Activated CD4-positive, alpha-beta T cell treated with anti-CD3 and anti-CD28 coated beads for 36 hours (primary cell): ENCODE data around the gene RNU1-1. TPM values are rescaled to one million over a fixed set of nuclear protein-coding genes. Genes with fewer than 3 reads are reported as not detected.
"Not testable (repeated sequence)": the region's sequence is repeated elsewhere in the genome, so short reads cannot be mapped to it uniquely, and the experiment has no call there.

Experiments
- ATAC-seq: fragments of 200-7000 bp; cut with Tn5 transposase; one replicate; pipeline ENCODE4 v1.10.0; 2021; ENCODE audit warnings: mild to moderate bottlenecking, moderate library complexity
- CTCF ChIA-PET: fragments of 350-600 bp; sonication (Branson Sonifier 250); formaldehyde crosslinking; loops from one replicate; lab custom pipeline; 2021; ENCODE audit warnings: antibody characterized with exemption; lab: Charles Lee
- POLR2A ChIA-PET: fragments of 350-600 bp; sonication (Branson Sonifier 250); formaldehyde crosslinking; loops from one replicate; lab custom pipeline; 2021; ENCODE audit warnings: antibody characterized with exemption, inconsistent platforms; lab: Charles Lee
- DNase-seq: peaks from one replicate; pipeline ENCODE4 v3.0.0-alpha.2; 2020
- H3K27ac Mint-ChIP-seq: one replicate; pipeline ENCODE4 v1.8.0; 2021; ENCODE audit warnings: mixed read lengths
- H3K27me3 Mint-ChIP-seq: one replicate; pipeline ENCODE4 v1.8.0; 2021; ENCODE audit warnings: mixed read lengths
- H3K36me3 Mint-ChIP-seq: one replicate; pipeline ENCODE4 v1.8.0; 2021; ENCODE audit warnings: low read depth, mixed read lengths
- H3K4me1 Mint-ChIP-seq: one replicate; pipeline ENCODE4 v1.8.0; 2021; ENCODE audit warnings: mixed read lengths
- H3K4me3 Mint-ChIP-seq: one replicate; pipeline ENCODE4 v1.8.0; 2021; ENCODE audit warnings: mild to moderate bottlenecking, moderate library complexity, mixed read lengths
- H3K9me3 Mint-ChIP-seq: one replicate; pipeline ENCODE4 v1.8.0; 2021; ENCODE audit warnings: low read depth, mixed read lengths
- intact Hi-C, 2 experiments: fragments of 100-400 bp; cut with DNase I in 1 of 2; cut with micrococcal nuclease in 1 of 2; formaldehyde crosslinking; loops; one replicate each; pipeline versions ENCODE4 v1.14.2 to v1.15.1; 2022 to 2024; cut with DNase I, micrococcal nuclease
- total RNA-seq, 2 experiments: library from RNA; stranded (reverse); gene quantifications; one replicate each; pipeline ENCODE4 v1.2.3, GENCODE V29; 2021

Gene RNU1-1
- 1,000 to 10,000 TPM; 1,573 to 2,291 TPM for total RNA-seq

DNA sequence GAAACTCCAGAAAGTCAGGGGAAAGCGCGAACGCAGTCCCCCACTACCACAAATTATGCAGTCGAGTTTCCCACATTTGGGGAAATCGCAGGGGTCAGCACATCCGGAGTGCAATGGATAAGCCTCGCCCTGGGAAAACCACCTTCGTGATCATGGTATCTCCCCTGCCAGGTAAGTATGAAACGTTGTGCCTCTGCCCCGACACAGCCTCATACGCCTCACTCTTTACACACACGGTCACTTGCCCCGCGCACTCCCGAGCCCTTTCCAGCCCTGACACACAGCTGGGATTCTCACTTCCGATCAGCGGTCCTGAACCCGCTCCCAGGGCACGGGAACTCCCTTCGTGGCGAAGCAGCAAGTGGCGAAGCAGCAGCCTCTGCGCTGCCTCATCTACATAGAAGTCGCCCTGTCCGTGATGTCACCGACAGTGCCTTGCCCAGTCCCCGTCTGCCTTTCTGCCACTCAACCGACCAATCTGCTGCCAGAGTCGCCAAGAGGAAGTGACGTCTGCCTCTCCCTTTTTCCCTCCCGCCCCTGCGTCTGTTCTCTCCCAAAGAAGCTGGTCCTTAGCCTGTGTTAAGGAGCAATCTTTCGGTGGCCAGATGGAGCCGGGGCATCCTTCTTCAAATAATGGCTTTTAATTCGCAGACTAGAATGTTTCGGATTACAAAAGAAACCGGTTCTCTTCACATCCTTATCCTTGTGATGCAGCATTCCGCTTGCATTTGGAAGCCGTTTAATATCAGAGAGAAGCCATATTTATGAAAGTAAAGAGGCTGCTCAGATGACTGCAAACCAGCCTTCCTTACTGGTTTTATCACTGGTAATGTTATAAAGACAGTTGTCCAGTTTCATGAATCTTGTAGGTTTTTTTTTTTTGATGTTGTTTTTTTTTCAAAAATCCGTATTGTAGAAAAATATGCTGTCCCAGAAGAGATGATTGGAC is at the start of gene RNU1-1:
TSS of gene RNU1-1 (minus strand) at position 179 of the 949 bp plus-strand sequence.
- CTCF ChIA-PET, H3K4me1 Mint-ChIP-seq, H3K9me3 Mint-ChIP-seq, H3K27me3 Mint-ChIP-seq, H3K27ac Mint-ChIP-seq, H3K4me3 Mint-ChIP-seq, H3K36me3 Mint-ChIP-seq: not testable (repeated sequence)
- DNase-seq (peak; percentile 85), ATAC-seq (peak; percentile 57)
- intact Hi-C loops = loop anchor here in 1 of 2 experiments (1.0 to 5.0 kb wide), 3 partner anchors 98 to 390 kb away; partner anchors contain the start of gene NBPF1
- POLR2A ChIA-PET = interaction anchor here (0.6 to 1.6 kb wide), 10 partner anchors 74 to 991 kb away, joined by 3 to 19 read pairs (median 4); partner anchors contain the start of genes NECAP2 and RNU1-2

GRCh38 chr1:16561035-16561434 is 47.0 kb upstream of the RNU1-1 start:
- H3K27me3 Mint-ChIP-seq, H3K27ac Mint-ChIP-seq, H3K4me1 Mint-ChIP-seq, intact Hi-C loops, ATAC-seq, H3K9me3 Mint-ChIP-seq, H3K36me3 Mint-ChIP-seq, DNase-seq, CTCF ChIA-PET, H3K4me3 Mint-ChIP-seq, POLR2A ChIA-PET: not testable (repeated sequence)

DNA sequence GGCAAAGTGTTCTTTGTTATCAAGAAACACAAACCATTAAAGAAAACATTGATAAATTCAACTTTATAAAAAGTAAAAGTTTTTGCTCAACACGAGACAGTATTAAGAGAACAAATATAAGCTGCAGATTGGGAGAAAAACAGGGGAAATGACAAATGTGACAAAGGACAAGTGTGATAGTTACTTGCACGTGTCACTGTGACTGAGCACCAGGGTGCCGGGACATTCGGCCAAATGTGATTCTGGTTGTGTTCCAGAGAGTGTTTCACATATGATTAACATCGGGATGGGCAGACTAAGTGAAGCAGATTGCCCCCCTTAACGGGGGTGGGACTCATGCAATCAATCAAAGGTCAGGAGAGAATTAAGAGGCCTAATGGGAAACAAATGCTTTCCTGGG is 46.4 kb upstream of the RNU1-1 start:
- ATAC-seq, H3K4me3 Mint-ChIP-seq, intact Hi-C loops, CTCF ChIA-PET, POLR2A ChIA-PET, H3K27ac Mint-ChIP-seq, H3K9me3 Mint-ChIP-seq, H3K27me3 Mint-ChIP-seq, H3K36me3 Mint-ChIP-seq, H3K4me1 Mint-ChIP-seq, DNase-seq: not testable (repeated sequence)

- DNase-seq, H3K27me3 Mint-ChIP-seq, intact Hi-C loops, H3K36me3 Mint-ChIP-seq, H3K27ac Mint-ChIP-seq, POLR2A ChIA-PET, H3K9me3 Mint-ChIP-seq, H3K4me1 Mint-ChIP-seq, H3K4me3 Mint-ChIP-seq, ATAC-seq, CTCF ChIA-PET: not testable (repeated sequence)
These were observed 45.6 kb upstream of the RNU1-1 start for GRCh38 chr1:16559688-16560087.

GRCh38 chr1:16557034-16557433 is 42.9 kb upstream of the RNU1-1 start:
- H3K4me1 Mint-ChIP-seq, intact Hi-C loops, H3K27me3 Mint-ChIP-seq, DNase-seq, H3K27ac Mint-ChIP-seq, POLR2A ChIA-PET, H3K36me3 Mint-ChIP-seq, H3K9me3 Mint-ChIP-seq, H3K4me3 Mint-ChIP-seq, CTCF ChIA-PET, ATAC-seq: not testable (repeated sequence)

GRCh38 chr1:16553244-16553643 is 39.2 kb upstream of the RNU1-1 start:
- H3K9me3 Mint-ChIP-seq, CTCF ChIA-PET, intact Hi-C loops, H3K27ac Mint-ChIP-seq, ATAC-seq, DNase-seq, POLR2A ChIA-PET, H3K36me3 Mint-ChIP-seq, H3K27me3 Mint-ChIP-seq, H3K4me3 Mint-ChIP-seq, H3K4me1 Mint-ChIP-seq: not testable (repeated sequence)

GRCh38 chr1:16550212-16550918 is 36.3 kb upstream of the RNU1-1 start:
- ATAC-seq, H3K4me1 Mint-ChIP-seq, POLR2A ChIA-PET, intact Hi-C loops, H3K36me3 Mint-ChIP-seq, H3K27me3 Mint-ChIP-seq, H3K27ac Mint-ChIP-seq, DNase-seq, H3K9me3 Mint-ChIP-seq, H3K4me3 Mint-ChIP-seq, CTCF ChIA-PET: not testable (repeated sequence)

DNA sequence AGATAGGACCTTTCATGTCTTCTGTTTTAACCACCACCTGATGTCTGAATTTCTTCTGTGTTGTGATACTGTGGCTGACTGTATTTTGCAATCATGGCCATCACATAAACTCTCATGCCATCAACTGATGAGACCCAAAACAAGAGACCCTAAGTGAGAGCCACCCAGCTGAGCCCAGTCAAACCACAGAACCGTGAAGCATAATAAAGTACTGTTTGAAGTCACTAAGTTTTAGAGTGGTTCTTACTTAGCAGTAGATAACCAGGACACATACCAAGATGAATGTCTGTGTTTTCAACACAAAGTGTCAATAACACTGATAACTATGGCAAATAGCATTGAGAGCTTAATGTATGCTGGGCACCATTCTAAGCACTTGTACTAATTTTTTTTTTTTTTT is 35.5 kb upstream of the RNU1-1 start:
- H3K27me3 Mint-ChIP-seq, ATAC-seq, H3K4me1 Mint-ChIP-seq, CTCF ChIA-PET, H3K4me3 Mint-ChIP-seq, H3K36me3 Mint-ChIP-seq, DNase-seq, H3K27ac Mint-ChIP-seq, H3K9me3 Mint-ChIP-seq, POLR2A ChIA-PET: not testable (repeated sequence)
- intact Hi-C loops = loop anchor here (10.0 kb wide), 1 partner anchor 175 kb away; no protein-coding TSS in a partner anchor

DNA sequence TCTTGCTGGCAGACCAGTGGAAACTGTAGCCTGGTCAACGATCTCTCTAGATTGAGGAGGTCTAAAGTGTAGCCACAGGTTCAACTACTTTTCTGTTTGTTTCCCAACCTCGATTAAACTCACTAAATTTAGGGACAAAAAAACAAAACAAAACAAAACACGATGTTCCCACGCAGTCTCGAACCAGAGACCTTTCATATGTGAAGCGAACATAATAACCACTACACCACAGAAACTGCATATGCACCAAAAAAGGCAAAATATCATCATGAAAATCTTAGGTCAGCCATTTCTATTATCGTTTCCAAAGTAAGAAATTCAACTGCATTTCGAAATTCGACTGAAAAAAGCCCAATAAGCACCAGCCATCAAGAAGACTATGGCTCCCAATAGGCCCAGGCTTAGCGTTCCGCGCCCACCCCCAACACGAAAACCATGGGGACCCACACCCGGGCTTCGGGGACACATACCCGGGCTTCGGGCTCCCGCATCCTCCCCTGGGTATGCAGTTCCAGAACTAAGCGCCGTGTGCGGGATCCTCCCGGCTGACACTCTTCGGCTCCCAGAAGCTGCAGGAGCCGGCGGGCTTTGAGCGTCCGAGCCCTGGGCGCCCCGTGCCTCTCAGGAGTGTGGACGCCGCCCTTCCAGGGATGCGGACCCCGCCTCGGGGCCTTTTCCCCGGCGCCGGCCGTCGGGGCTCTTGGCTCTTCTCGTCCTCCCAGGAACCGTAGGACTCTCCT is 33.6 kb upstream of the RNU1-1 start:
- H3K36me3 Mint-ChIP-seq, H3K4me3 Mint-ChIP-seq, H3K27ac Mint-ChIP-seq, H3K4me1 Mint-ChIP-seq, H3K9me3 Mint-ChIP-seq, POLR2A ChIA-PET, CTCF ChIA-PET, H3K27me3 Mint-ChIP-seq, DNase-seq, ATAC-seq: not testable (repeated sequence)
- intact Hi-C loops = loop anchor here (10.0 kb wide), 1 partner anchor 177 kb away; no protein-coding TSS in a partner anchor

GRCh38 chr1:16545682-16546095 is 31.6 kb upstream of the RNU1-1 start:
- POLR2A ChIA-PET, H3K9me3 Mint-ChIP-seq, H3K36me3 Mint-ChIP-seq, H3K4me3 Mint-ChIP-seq, H3K27ac Mint-ChIP-seq, CTCF ChIA-PET, H3K27me3 Mint-ChIP-seq, H3K4me1 Mint-ChIP-seq: not testable (repeated sequence)
- intact Hi-C loops = loop anchor here (10.0 kb wide), 1 partner anchor 179 kb away; no protein-coding TSS in a partner anchor
- ATAC-seq = peak; percentile 59
- DNase-seq = peak; percentile 55

GRCh38 chr1:16540421-16540893 is 26.4 kb upstream of the RNU1-1 start:
- POLR2A ChIA-PET, H3K4me1 Mint-ChIP-seq, H3K9me3 Mint-ChIP-seq, H3K27me3 Mint-ChIP-seq, ATAC-seq, DNase-seq, H3K27ac Mint-ChIP-seq, H3K4me3 Mint-ChIP-seq, H3K36me3 Mint-ChIP-seq: not testable (repeated sequence)
- CTCF ChIA-PET = interaction anchor here (0.6 kb wide), 1 partner anchor 72 kb away, joined by 3 read pairs; no protein-coding TSS in a partner anchor
- intact Hi-C loops = loop anchor here (10.0 kb wide), 1 partner anchor 184 kb away; no protein-coding TSS in a partner anchor
